Activated naive CD8-positive, alpha-beta T cell treated with anti-CD3 and anti-CD28 coated beads for 36 hours (primary cell): ENCODE results near the gene TUBB. TPM values are rescaled to one million over a fixed set of nuclear protein-coding genes. Genes with fewer than 3 reads are reported as not detected.
A peak's percentile ranks its signal among the peaks of the same experiment; 100 is the strongest.
"Not testable (repeated sequence)": the region's sequence is repeated elsewhere in the genome, so short reads cannot be mapped to it uniquely, and the experiment has no call there.

ENCODE experiments used
- DNase-seq: peaks from one replicate; pipeline ENCODE4 v3.0.0; 2021
- H3K27ac Mint-ChIP-seq: one replicate; pipeline ENCODE4 v1.8.0; 2022; ENCODE audit warnings: mild to moderate bottlenecking, moderate library complexity, mixed read lengths
- H3K27me3 Mint-ChIP-seq: one replicate; pipeline ENCODE4 v1.8.0; 2022; ENCODE audit warnings: mild to moderate bottlenecking, mixed read lengths
- H3K36me3 Mint-ChIP-seq: one replicate; pipeline ENCODE4 v1.8.0; 2021; ENCODE audit warnings: mild to moderate bottlenecking, mixed read lengths
- H3K4me1 Mint-ChIP-seq: one replicate; pipeline ENCODE4 v1.8.0; 2021; ENCODE audit warnings: mixed read lengths
- H3K4me3 Mint-ChIP-seq: one replicate; pipeline ENCODE4 v1.8.0; 2022; ENCODE audit warnings: mild to moderate bottlenecking, moderate library complexity, mixed read lengths
- H3K9me3 Mint-ChIP-seq: one replicate; pipeline ENCODE4 v1.8.0; 2022; ENCODE audit warnings: mixed read lengths
- total RNA-seq, 2 experiments: library from RNA; stranded (reverse); gene quantifications; one replicate each; pipeline ENCODE4 v1.2.3, GENCODE V29; 2021

The TUBB gene
- total RNA-seq, 2 experiments from 2014 or later, result 1,515 to 1,538 TPM

DNA sequence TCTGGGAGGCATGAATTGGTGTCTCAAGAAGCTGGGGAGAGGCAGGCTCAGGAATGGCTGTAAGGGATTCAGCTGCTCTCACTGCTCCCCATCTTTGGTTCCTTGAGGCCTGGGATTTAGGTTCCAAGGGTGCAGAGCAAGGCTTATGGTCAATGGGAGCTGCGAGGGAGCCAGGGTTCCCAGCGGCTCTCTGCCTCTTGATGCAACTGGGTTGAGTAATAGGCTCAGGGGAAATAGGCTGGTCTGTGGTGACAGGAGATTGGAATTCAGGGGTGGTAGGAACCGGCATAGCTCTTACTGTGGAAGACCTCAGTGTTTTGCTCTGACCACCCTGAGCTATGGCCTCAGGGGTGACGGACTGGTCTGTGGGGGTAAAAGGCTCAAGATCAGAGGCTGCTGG, 16.3 kb upstream of the TUBB start:
- Mint-ChIP-seq H3K9me3 (no peaks in the 10 kb centered on the region), H3K4me3 (no peak overlapping the region), H3K27ac (no peak overlapping the region), H3K36me3 (peaks cover 29% of the 10 kb centered on the region), H3K27me3 (no peaks in the 10 kb centered on the region), H3K4me1 (no peaks in the 10 kb centered on the region)
- no peak for DNase-seq

- Mint-ChIP-seq H3K36me3 (peaks cover 26% of the 10 kb centered on the region), H3K27me3 (no peaks in the 10 kb centered on the region), H3K9me3 (no peaks in the 10 kb centered on the region), H3K27ac (no peak overlapping the region), H3K4me1 (no peaks in the 10 kb centered on the region), H3K4me3 (no peak overlapping the region)
- DNase-seq, result no peak
These were observed 14.5 kb upstream of the TUBB start for GRCh38 chr6:30705620-30706019.

- DNase-seq, result no peak
- H3K4me1 Mint-ChIP-seq, result peaks cover 7% of the 10 kb centered on the region
- peaks cover 37% of the 10 kb centered on the region for H3K36me3 Mint-ChIP-seq
- no peak overlapping the region for H3K27ac Mint-ChIP-seq
- no peak overlapping the region for H3K4me3 Mint-ChIP-seq
- no peaks in the 10 kb centered on the region for H3K9me3 Mint-ChIP-seq
- H3K27me3 Mint-ChIP-seq, result no peaks in the 10 kb centered on the region
These were observed 12.8 kb upstream of the TUBB start for GRCh38 chr6:30707281-30707850.

DNA sequence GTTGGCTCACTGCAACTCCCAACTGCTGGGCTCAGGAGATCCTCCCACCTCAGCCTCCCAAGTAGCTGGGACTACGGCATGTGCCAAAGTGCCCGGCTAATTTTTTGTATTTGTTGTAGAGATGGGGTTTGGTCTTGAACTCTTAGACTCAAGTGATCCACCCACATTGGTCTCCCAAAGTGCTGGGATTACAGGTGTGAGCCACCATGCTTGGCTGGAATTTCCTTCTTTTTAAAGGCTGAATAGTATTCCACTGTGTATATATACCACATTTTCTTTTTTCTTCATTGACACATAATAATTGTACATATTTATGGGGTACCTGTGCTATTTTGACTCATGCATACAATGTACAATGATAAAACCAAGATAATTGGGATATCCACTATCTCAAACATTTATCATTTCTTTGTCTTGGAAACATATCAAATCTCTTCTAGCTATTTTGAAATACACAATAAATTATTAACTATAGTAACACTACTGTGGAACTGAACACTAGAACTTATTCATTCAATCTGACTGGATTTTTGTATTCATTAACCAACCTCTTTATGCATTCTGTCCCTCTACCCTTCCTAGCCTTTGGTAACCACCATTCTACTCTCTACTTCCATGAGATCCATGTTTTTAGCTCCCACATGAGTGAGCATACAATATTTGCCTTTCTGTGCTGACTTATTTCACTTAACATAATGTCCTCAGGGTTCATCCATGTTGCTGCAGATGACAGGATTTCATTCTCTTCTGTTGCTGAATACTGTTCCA, 10.9 kb upstream of the TUBB start:
- H3K9me3 Mint-ChIP-seq, result no peaks in the 10 kb centered on the region
- no peak for DNase-seq
- H3K36me3 Mint-ChIP-seq, result peaks cover 48% of the 10 kb centered on the region
- peaks cover 7% of the 10 kb centered on the region for H3K4me1 Mint-ChIP-seq
- no peak overlapping the region for H3K27ac Mint-ChIP-seq
- H3K4me3 Mint-ChIP-seq, result no peak overlapping the region
- H3K27me3 Mint-ChIP-seq, result no peaks in the 10 kb centered on the region

GRCh38 chr6:30711758-30712380, 8.3 kb upstream of the TUBB start:
- peaks cover 56% of the 10 kb centered on the region for H3K36me3 Mint-ChIP-seq
- no peaks in the 10 kb centered on the region for H3K27me3 Mint-ChIP-seq
- peaks cover 1% of the 10 kb centered on the region for H3K9me3 Mint-ChIP-seq
- H3K4me3 Mint-ChIP-seq, result no peak overlapping the region
- H3K4me1 Mint-ChIP-seq, result peaks cover 25% of the 10 kb centered on the region
- DNase-seq, result no peak
- H3K27ac Mint-ChIP-seq, result peak overlapping the region; percentile 9

- no peaks in the 10 kb centered on the region for H3K27me3 Mint-ChIP-seq
- peaks cover 1% of the 10 kb centered on the region for H3K9me3 Mint-ChIP-seq
- H3K36me3 Mint-ChIP-seq, result peaks cover 57% of the 10 kb centered on the region
- DNase-seq, result no peak
- H3K4me1 Mint-ChIP-seq, result peaks cover 27% of the 10 kb centered on the region
- H3K4me3 Mint-ChIP-seq, result no peak overlapping the region
- H3K27ac Mint-ChIP-seq, result peak overlapping the region; percentile 9
These were observed 7.7 kb upstream of the TUBB start for GRCh38 chr6:30712441-30712945.

- Mint-ChIP-seq H3K27ac (no peak overlapping the region), H3K4me3 (no peak overlapping the region), H3K27me3 (no peaks in the 10 kb centered on the region), H3K9me3 (peaks cover 1% of the 10 kb centered on the region), H3K4me1 (peaks cover 37% of the 10 kb centered on the region), H3K36me3 (peaks cover 53% of the 10 kb centered on the region)
- DNase-seq, result no peak
These were observed 5.9 kb upstream of the TUBB start for GRCh38 chr6:30714263-30714662.

DNA sequence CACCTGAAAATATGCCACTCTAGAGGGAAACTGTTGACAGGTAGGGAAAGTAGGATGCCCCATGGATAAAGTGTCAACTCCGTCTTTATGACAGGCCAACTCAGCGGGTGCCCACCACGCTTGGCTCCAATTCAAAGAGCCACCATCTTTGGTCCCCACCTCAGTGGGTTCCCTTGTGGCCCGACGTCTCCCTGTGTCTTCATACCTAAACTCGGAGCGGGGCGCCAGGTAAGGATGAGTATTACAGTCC, 3.3 kb upstream of the TUBB start:
- H3K9me3 Mint-ChIP-seq, result peaks cover 1% of the 10 kb centered on the region
- H3K27me3 Mint-ChIP-seq, result peaks cover 12% of the 10 kb centered on the region
- H3K4me1 Mint-ChIP-seq, result peaks cover 38% of the 10 kb centered on the region
- peaks cover 61% of the 10 kb centered on the region for H3K36me3 Mint-ChIP-seq
- DNase-seq, result no peak
- H3K27ac Mint-ChIP-seq, result peak overlapping the region; percentile 100
- peak overlapping the region; percentile 97 for H3K4me3 Mint-ChIP-seq

DNA sequence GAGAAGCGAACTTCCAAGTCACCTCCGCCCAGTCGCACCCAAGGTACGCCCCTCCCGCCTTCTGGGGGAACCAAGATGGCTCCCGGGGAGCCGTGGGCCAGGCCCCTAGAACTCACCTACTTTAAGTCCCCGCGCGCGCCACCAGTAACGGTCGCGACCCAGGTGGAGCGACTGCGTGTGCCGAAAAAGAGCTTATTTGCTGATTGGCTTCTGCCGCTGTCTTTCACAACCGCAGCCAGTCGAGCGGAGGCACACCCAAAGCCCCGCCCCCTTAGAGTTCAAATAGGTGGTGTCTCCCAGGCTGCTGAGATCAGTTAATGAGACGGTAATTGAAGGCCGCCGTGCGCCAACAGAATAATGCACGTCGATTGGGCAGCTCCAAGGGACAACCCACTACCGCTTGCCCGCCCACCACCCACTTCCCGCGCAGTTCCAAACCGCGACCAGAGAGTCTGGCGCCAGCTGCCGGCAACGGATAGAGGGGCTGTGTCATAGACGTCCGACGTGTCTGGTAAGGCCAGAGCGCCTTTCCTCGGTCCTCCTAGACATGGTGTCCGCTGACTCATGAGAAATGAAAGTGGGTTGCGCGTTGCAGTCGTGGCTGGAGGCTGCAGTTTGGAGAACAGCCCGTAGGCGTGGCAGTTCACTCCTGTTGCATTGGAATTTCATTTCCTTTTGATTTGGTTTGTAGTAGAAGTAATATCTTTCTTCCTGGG, 2.9 kb upstream of the TUBB start, which contains the start of gene MDC1:
TSS of gene MDC1 (minus strand) at position 153 of the 716 bp plus-strand sequence. CDS start 2,106 bp downstream, outside the sequence.
- H3K27ac Mint-ChIP-seq, result peak within 1 kb of the TSS; percentile 100
- H3K36me3 Mint-ChIP-seq, result peaks cover 64% of the 10 kb centered on the region
- H3K27me3 Mint-ChIP-seq, result peaks cover 12% of the 10 kb centered on the region
- DNase-seq, result peak; percentile 99
- H3K9me3 Mint-ChIP-seq, result peaks cover 1% of the 10 kb centered on the region
- peak within 1 kb of the TSS; percentile 97 for H3K4me3 Mint-ChIP-seq
- peaks cover 34% of the 10 kb centered on the region for H3K4me1 Mint-ChIP-seq

- Mint-ChIP-seq H3K36me3 (peaks cover 65% of the 10 kb centered on the region), H3K27me3 (peaks cover 12% of the 10 kb centered on the region), H3K27ac (peak overlapping the region; percentile 100), H3K4me3 (peak overlapping the region; percentile 97), H3K4me1 (peaks cover 40% of the 10 kb centered on the region)
- not testable (repeated sequence) for DNase-seq, H3K9me3 Mint-ChIP-seq
These were observed 2.1 kb upstream of the TUBB start for GRCh38 chr6:30717845-30718720.

DNA sequence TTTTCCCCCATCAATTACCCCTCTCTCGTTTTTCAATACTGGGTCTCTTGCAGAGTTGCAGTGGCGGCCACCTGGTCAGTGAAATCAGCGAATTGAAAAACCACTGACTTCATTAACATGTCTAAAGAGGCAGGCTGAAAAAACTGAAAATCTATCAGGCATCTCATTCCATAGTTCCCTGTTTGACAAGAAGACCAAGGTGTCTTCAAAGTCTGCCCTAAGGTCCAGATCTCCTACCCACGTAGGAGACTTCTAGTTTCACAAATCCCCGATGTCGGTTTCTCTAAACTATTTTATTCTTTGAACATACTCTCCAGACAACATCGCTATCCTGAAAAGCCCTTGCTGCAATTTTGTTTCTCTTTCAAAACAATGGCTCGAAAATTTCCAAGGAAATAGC, 796 bp upstream of the TUBB start:
- H3K9me3 Mint-ChIP-seq, result peaks cover 1% of the 10 kb centered on the region
- DNase-seq, result no peak
- peaks cover 71% of the 10 kb centered on the region for H3K36me3 Mint-ChIP-seq
- peak overlapping the region; percentile 100 for H3K27ac Mint-ChIP-seq
- H3K4me1 Mint-ChIP-seq, result peaks cover 53% of the 10 kb centered on the region
- H3K27me3 Mint-ChIP-seq, result peaks cover 12% of the 10 kb centered on the region
- H3K4me3 Mint-ChIP-seq, result peak overlapping the region; percentile 97

GRCh38 chr6:30720738-30721197, 616 bp downstream of the TUBB start:
- peaks cover 1% of the 10 kb centered on the region for H3K9me3 Mint-ChIP-seq
- H3K27me3 Mint-ChIP-seq, result peaks cover 16% of the 10 kb centered on the region
- H3K4me3 Mint-ChIP-seq, result peak overlapping the region; percentile 97
- peak overlapping the region; percentile 100 for H3K27ac Mint-ChIP-seq
- DNase-seq, result peak; percentile 72
- peaks cover 71% of the 10 kb centered on the region for H3K36me3 Mint-ChIP-seq
- peaks cover 54% of the 10 kb centered on the region for H3K4me1 Mint-ChIP-seq

DNA sequence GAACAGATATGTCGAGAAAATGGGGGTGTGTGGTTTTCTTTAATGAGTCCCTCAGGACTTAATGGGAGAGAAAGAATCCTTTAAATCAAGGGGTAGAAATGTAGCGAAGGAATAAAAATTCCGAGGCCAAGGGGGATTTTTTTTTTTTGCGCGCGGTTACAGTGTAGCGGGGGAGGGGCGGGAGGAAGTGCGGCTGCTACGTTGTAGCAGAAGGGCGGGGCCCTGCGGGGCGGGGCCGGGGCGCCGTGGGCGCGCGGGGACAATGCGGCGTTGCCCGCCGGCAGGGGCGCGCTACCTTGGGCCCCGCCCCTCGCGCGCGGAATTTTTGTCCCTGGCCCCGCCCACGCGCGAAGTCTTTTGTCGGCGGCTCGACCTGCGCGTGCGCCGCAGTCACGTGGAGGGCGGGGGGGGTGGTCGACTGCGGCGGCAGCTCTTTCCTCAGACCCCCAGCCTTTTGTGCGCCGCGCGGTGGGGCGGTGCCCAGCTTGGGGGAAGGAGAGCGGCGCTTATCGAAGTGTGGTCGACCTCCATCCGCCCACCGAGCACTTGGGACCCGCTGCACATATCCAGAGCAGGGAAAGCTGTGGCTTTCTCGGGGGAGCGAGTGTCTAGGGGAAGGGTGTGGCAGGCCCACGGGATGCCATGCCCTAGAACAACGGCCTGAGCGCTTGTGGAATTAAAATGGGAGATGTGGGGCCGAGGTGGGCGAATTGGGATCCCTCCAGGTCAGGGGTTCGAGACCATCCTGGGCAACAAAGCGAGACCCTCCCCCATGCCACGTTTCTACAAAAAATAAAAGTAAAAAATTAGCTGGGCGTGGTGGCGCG, 1.3 kb downstream of the TUBB start:
- H3K9me3 Mint-ChIP-seq, result peaks cover 1% of the 10 kb centered on the region
- H3K4me1 Mint-ChIP-seq, result peaks cover 48% of the 10 kb centered on the region
- peaks cover 67% of the 10 kb centered on the region for H3K36me3 Mint-ChIP-seq
- H3K27ac Mint-ChIP-seq, result peak overlapping the region; percentile 100
- DNase-seq, result peak; percentile 98
- peaks cover 16% of the 10 kb centered on the region for H3K27me3 Mint-ChIP-seq
- peak overlapping the region; percentile 97 for H3K4me3 Mint-ChIP-seq

DNA sequence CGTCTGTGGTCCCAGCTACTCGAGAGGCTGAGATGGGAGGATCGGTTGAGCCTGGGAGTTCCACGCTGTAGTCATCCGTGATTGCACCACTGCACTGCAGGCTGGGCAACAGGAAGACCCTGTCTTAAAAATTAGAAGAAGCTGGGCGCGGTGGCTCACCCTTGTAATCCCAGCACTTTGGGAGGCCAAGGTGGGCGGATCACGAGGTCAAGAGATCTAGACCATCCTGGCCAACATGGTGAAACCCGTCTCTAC, 1.8 kb downstream of the TUBB start:
- H3K27ac Mint-ChIP-seq, result peak overlapping the region; percentile 100
- not testable (repeated sequence) for DNase-seq, H3K9me3 Mint-ChIP-seq

More for the DNA sequence above, 1.8 kb downstream of the TUBB start:
- Mint-ChIP-seq H3K4me1 (peaks cover 44% of the 10 kb centered on the region), H3K4me3 (peak overlapping the region; percentile 97), H3K27me3 (peaks cover 16% of the 10 kb centered on the region), H3K36me3 (peaks cover 61% of the 10 kb centered on the region)
